Measurements from ENCODE around the gene DSCAM.
"Not testable (repeated sequence)": the region's sequence is repeated elsewhere in the genome, so short reads cannot be mapped to it uniquely, and the experiment has no call there.

DSCAM gene

GRCh38 chr21:40200126-40200525 is 646.8 kb downstream of the DSCAM start:
- DNase-seq, result no peak

DNA sequence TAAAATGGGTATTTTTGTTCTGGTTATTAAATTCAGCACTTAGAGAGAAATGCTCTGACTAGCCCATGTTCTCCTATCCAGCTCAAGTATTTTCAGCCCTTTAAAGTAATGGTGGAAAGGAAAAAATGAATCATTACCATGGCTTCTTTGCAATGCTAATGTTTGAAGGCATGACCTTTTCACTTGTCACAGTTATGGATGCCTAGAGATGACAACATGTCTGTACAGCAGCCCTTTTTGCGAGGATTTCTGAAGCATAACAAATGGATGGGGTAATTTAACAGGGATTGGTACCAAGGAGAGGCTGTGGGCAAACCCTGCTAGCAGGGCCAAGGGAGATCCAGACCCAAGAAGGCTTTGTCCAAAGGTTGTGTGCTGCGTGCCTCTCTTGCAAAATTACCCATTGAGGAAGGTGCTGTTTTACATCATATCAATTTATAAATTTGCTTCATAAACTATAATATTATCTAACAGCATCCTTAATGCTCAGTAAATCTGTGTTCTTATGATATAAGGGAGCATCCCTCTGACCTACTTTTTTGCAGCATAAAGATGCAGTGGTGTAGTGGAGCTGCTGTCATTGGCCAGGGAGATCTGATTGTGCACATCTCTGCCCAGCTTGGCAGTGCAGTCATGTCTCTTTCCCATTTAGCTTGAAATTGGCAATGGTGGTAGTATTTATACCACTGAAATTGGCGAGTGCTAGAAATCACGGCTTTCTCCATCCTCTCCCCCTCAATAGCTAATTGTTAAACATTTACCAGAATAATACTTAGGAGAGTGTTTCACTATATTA is 652.6 kb downstream of the DSCAM start:
- no peak for DNase-seq

DNA sequence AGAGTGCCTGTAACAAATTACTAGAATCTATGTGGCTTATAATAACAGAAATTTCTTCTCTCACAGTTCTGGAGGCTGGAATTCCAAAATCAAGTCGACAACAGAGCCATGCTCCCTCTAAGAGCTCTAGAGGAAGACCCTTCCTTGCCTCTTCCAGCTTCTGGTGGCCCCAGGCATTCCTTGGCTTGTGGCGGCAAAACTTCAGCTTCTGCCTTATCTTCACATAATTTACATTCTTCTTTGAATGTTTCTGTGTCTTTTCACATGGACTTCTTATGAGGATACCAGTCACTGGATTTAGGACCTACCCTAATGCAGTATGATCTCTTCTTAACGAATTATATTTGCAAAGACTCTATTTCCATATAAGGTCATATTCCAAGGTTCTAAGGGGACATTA is 655.3 kb downstream of the DSCAM start:
- no peak for DNase-seq

DNA sequence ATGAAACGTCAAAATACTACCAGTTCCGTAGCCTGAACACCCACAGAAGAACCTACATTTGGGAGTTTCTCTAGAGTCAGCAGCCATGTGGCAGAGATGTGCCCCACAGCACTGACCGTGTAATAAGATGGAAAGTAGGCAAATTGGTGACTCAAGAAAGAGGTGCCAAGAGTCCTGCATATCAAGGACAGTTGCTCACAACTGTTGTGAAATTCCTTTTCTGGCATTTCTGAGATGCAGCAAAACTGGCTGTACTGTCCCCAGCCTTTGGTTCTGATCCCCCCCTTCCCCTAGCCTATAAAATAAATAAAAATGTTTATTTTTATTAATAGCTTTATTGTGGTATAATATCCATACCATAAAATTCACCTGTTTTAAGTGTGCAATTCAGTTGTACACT is 655.8 kb downstream of the DSCAM start:
- DNase-seq, result no peak

- no peak for DNase-seq
Observed at GRCh38 chr21:40187946-40188654, 658.9 kb downstream of the DSCAM start.

GRCh38 chr21:40187244-40187643 is 659.7 kb downstream of the DSCAM start:
- DNase-seq, result no peak

DNA sequence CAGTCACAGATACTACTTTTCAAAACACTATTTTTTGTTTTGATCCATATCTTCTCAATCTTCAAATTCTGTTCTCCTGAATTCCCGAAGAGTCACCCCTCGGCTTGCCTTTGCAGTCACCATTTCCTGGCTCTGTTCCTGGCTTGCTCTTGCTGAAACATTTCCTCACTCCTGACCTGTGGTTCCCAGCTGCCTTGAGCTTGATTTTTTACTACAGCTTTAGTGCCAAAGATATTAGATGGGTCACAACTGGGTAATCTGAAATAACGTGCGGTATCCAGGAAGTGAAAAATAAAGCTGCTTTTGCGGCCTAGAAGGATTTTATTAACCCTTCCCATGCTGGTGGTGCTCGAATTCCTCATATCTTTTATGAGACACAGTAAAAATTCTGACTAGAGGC is 660.9 kb downstream of the DSCAM start:
- DNase-seq, result no peak

DNA sequence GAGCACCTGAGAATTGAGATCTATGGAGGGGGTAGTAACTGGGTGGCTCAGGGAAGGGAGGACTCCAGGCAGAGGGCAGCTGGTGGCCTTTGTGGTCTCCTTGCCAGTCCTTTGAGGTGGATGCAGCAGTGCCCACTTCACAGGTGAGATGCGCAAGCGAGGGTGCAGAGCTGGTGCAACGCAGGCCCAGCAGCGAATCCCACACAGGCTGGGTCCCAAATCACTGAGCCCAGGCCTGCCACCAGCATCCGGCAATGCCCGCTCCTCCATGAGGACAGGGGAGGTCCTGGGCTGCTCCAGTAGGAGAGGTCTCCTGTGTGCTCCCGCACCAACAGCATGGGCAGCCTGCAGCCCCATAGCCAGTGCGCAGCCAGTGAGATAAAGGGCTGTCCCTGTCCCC is 661.8 kb downstream of the DSCAM start:
- no peak for DNase-seq

GRCh38 chr21:40182491-40182890 is 664.5 kb downstream of the DSCAM start:
- not testable (repeated sequence) for DNase-seq

DNA sequence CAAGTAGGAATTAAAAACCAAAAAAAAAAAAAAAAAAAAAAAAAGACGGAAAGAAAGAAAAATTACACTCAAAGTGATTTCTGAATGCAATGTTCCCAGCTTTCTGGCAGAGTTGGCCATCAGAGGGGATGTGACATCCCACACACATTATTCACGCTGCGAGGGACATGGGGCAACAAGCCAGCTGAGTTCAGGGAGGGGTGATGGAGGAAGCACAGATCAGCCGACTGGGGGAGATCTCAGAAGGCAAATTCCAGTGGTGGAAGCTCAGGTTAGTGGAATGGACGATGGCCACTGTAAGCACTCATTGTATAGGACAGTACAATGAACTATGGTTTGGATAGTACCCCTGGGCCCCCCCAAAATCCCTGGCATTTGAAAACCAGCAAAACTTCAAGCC is 667.8 kb downstream of the DSCAM start:
- DNase-seq, result no peak

GRCh38 chr21:40178726-40179125 is 668.2 kb downstream of the DSCAM start:
- no peak for DNase-seq

GRCh38 chr21:40177979-40178378 is 669.0 kb downstream of the DSCAM start:
- no peak for DNase-seq

DNA sequence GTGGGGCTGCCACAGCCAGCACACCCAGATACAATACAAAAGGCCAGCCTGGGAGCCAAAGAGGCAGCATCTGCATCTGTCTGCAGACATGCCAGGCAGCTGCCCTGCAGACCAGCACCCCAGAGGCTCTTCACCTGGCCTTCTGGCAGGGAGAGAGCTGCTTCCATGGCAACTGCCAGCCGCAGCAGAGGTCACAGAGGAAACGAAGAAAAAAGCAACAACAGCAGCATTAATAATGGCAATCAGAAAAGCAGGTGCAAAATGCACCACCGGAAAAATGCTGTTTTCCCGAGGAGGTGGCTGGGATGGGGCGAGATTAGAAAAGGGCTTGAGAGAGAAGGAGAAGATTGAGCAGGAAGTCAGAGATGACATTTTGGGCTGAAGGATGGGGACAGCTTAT is 670.2 kb downstream of the DSCAM start:
- no peak for DNase-seq

- DNase-seq, result no peak
Observed at GRCh38 chr21:40173816-40174215, 673.1 kb downstream of the DSCAM start.

GRCh38 chr21:40169971-40170370 is 677.0 kb downstream of the DSCAM start:
- DNase-seq, result no peak

DNA sequence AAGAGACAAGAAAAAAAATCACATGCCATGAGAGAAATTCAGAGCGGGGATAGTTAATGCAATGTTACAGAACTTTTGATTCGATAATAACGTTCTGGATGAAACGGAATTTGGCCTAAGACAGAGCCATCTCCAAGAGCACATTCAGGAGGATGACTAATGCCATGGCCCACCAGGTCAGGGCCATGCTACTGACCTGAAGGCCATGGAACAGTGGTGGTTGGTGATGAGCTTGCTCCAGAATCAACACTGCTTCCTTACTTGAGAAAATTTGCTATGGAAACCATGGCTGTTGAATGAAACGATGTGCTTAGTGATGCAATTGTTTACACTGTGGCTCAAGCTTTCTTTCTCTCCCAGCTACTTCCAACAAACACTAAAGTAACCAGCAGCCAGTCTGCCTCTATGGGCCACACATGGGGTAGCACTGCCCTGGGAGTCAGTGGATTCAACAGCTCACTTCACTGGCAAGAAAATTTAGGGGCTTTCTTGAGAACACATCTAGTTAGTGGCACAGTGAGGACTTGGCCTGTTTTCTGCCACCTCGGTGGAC is 680.6 kb downstream of the DSCAM start:
- DNase-seq, result no peak

DNA sequence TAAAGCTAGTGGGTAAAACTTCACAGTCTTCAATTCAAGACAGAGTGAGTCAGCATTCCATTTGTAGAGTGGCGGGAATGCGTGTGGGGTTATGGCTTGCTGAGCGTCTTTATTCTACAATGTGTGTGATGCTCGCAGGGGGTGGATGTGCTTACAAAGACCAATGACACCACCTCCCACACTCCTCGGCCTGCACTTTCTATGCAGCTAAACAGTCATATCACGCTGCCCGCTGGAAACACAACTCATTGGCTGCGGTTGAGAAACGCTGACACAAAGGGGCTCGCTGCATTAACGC is 681.2 kb downstream of the DSCAM start:
- DNase-seq, result no peak

GRCh38 chr21:40164905-40165772 is 681.8 kb downstream of the DSCAM start:
- no peak for DNase-seq

DNA sequence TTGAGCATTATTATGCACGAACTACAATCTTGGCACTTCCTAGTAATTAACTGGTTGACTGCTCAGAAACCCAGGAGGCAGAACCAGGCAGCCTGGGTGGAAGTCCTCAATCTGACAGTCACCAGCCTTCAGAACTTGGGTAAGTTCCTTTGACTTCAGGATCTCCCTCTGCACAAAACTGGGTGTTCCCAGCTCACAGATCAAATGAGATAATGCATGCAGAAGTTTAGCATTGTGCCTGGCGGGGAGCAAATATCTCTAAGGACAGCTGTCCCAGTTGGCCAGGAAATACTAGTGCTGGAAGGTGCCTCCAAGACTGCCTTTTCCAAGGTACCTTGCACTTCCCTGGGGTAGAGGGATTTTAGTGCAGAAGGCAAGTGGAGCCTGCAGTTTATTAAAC is 684.9 kb downstream of the DSCAM start:
- no peak for DNase-seq

DNA sequence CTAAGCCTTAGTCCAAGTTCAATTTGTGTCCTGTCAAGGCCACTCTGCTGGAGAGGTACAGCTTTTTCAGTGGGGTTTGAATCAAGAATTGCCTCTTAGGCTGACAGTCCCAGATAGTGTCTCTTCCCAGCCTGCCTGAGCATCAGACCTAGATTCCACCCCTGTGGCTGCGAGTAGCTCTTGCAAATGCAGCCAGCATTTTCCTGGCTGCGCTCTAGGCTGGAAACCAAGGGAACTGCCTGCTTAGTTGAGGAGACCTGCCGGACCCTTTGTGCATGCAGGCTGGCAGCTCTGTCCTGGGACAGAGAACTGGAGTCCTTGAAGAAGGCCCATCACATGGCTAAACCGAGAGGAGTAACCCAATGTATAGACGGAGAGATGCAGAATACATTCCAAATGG is 686.0 kb downstream of the DSCAM start:
- no peak for DNase-seq

- DNase-seq, result no peak
Observed at GRCh38 chr21:40158366-40158765, 688.6 kb downstream of the DSCAM start.

DNA sequence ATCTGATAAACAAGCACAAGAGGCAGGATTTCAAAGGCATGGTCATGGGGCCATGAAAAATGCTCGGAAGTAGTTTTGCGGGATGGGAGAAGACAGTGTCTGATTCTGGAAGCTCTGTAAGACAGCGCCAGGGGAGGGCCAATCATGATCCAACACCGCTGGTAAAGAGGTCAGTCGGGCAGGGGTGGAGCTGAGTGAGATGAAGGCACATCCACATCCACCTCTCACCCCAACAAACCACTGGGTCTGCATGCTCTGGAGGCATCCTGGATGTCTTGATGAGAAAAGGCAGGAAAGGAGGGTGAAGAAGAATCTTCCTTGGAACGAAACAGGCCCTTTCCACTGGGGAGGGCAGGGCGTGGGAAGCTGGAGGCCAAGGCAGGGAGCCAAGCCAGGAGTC is 691.4 kb downstream of the DSCAM start:
- no peak for DNase-seq

GRCh38 chr21:40153351-40153750 is 693.6 kb downstream of the DSCAM start:
- no peak for DNase-seq

DNA sequence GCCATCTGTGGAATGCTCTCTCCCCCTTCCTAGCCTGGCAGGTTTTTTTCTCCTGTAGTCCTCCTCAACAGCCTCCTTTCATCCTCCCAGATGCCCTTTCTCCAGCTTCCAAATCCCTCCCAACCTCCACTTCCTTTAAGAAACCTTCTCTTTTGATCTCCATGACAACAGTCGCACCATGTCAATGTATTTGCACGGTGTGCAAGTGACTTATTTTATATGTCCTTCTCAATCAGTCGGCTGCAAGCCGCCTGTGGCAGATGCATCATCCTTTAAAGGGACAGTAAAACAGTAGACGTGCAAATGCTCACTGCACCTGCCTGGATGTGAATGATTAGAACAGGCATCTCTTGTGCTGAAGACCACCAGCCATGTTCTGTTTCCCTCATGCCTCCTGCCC is 694.5 kb downstream of the DSCAM start:
- DNase-seq, result no peak

Data from 8988T (cell line).